GM18907 (cell line): Measurements from ENCODE around the gene TNRC6B.
"Not testable (repeated sequence)": the region's sequence is repeated elsewhere in the genome, so short reads cannot be mapped to it uniquely, and the experiment has no call there.

ENCODE experiments used
- ATAC-seq: cut with Tn5 transposase; IDR thresholded peaks from one replicate; pipeline ENCODE4 v1.9.1; 2021; ENCODE audit warnings: mild to moderate bottlenecking, moderate library complexity; ENCODE audit not compliant: unreplicated experiment

The TNRC6B gene

DNA sequence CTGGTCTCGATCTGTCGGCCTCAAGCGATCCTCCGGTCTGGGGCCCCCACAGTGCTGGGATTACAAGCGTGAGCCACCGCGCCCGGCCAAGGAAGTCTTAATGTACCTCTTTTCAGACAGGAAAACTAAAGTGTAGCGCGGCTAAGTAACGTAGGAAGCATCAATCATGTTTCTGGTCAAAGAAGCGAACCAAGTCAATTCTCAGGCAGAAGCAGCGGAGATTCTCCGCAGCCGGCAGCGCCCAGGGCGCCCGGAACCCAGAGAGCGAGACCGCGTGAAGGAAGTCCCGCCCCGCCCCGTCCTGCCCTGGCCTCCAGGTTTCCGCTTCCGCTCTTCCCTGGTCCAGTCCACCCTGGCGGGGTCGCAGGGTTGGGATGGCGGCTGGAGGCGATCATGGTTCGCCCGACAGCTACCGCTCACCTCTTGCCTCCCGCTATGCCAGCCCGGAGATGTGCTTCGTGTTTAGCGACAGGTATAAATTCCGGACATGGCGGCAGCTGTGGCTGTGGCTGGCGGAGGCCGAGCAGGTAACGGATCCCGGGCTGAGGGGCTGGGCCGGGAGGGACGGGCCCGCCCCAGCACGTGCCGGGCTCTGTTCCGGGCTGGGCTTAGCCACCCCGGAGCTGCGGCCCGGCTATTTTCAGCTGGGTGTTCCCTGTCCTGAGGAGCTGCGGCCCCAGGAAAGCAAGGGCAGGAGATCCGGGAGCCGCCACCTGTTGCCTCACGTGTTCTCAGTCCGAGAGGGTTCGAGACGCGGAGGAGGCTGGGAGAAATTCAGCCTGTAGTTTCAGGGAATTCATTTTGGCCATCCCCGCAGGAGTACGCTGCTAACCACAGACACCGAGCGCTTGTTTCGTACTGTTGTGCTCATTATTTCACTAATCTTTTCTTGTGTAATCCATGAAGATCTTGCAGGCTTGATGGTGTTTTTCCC is 168.7 kb downstream of the TNRC6B start, which contains the start of gene ADSL:
TSS of gene ADSL (plus strand) at position 316 of the 934 bp plus-strand sequence. CDS start at position 375, 59 bp downstream.
- peak; percentile 82 for ATAC-seq

DNA sequence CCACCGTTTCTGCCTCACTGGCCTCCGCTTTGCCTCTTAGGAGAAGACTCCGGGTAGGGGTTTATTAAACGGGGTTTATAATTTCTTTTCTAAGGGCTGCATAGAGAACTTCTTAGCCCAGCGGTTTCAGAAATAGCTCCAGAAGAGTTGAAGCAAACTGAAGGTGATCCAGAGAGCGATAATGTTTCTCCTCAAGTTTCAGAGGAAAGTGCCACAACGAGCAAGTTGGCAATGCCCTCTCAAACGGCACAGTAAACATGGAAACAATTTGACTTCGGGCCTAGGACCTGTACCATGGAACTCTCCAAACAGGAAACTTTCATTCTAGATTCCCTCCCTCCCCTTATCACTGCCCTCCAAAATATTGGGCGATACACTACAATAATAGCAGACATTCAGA is 169.6 kb downstream of the TNRC6B start:
- ATAC-seq: no peak

DNA sequence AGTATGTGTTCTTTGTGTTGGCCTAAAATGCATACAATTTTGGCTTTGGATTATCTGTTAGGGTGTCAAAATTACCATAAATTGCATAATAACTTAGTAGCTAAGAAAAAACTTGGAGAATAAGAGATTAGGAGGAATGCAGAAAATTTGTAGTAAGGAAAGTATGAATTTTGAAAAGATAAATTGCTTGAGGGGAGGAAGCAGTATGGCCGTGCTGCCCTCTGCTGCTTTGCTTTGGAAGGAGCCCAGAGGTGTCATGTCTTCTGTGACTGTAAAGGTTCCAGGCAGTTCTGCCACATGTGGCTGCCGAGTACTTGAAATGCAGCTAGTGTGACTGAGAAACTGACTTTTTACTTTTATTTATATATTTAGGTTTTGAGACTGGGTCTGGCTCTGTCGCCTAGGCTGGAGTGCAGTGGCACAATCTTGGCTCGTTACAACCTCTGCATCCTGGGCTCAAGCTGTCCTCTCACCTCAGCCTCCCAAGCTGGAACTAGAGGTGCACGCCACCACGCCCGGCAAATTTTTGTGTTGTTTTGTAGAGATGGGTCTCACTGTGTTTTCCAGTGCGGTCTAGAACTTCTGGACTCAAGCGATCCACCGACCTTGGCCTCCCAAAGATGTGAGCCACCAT is 170.4 kb downstream of the TNRC6B start:
- no peak for ATAC-seq

DNA sequence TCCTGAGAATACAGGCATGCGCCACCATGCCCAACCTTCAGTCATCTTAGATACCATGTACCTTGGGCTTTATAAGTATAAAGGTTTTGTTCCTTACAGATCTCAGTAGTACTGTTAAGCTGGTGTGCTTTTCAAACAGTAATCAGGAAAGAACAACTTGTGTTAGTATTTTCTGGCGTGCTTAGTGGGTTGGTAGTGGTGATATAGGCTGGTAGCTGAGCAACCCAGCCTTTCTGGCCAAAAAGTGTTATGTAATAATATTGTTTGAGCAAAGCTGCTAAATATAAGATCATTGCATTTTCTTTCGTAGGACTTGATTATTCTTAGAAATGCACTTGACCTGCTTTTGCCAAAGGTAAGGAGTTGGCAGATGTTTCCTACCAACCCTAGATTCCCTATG is 175.0 kb downstream of the TNRC6B start:
- ATAC-seq: no peak

DNA sequence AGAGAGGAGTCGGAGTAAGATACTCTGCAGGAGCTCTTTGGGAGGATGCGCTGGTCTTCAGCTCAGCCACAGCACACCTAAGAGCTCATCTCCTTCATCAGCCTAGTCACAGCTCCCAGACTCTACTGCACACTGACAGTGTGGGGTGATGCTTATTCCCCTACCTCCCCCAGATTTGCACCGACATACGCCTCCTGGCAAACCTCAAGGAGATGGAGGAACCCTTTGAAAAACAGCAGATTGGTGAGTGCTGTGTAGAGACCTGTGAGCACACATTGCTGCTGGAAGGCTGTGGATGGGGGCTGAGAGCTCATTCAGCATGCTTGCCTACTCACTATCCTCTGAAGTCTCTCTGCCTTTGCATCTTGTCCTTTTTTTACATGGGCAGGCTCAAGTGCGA is 183.4 kb downstream of the TNRC6B start:
- no peak for ATAC-seq

DNA sequence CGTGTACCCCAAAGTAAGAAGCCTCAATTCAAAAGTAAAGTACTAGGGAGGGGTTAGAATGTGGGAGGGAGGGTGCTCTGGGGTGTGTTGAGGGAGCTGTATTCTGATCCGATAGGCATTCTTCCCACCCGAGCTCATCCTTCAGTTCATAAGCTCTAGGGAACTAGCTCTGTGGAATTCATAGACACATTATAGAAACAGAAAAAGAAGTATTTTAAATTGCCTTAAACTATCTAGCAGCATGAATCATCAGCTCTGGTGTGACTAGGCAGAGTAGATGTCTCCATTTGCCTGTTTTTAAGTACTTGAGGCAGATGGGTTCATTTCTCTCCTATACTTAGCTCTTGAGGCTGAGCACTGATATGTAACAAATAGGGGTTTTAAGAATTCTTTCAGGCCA is 185.3 kb downstream of the TNRC6B start:
- ATAC-seq: no peak

DNA sequence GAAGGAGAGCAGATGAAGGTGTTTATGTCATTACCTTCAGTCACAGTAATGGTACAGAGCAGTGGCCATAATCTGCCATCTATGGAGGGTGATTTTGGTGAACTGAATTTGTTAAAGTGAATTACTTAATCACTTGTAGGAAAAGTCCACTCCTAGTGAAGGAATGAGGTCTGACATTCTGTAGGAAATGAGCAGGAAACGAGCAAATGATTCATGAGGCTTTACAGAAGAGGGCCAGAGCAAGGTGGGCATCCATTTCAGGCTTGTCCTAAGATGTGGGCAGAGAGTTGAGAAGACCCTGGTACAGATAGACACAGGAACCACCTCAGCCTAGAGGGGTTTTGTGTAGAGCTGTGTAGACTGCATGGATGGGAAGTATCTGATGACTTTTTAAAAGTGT is 186.7 kb downstream of the TNRC6B start:
- no peak for ATAC-seq

DNA sequence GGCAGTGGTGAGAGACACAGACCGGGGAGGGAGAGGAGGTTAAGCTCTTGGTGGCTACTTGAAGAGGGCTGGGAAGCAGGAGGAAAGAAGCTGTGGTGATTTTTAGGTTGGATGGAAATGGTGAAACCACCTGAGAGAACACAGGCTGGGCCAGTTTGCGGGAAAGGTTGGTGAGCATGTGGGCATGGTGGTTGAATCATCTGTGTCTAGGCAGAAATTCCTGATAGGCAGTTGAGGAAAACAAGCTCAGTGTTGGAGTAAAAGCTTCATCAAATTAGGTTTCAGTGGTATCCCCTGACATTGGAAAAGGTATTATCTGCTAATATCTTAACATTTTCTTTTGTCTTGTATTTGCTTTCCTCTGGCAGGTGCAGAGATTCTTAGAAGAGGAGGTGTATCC is 188.3 kb downstream of the TNRC6B start:
- ATAC-seq: no peak

DNA sequence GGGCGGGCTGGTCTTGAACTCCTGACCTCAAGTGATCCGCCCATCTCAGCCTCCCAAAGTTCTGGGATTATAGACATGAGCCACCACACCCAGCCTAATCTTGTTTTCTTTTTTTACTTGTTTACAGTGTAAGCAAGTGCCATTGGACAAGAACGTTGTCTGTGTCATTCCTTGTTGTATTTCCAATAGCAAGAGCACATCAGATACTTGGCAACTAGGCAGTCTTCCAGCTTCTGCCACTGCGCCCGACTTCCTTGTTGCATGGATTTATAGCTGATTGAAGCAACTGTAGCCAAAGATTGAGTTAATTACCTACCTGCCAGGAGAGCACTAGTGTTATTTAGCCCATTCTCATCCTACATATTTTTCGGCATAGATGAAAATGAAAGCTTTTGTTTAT is 189.6 kb downstream of the TNRC6B start:
- no peak for ATAC-seq

DNA sequence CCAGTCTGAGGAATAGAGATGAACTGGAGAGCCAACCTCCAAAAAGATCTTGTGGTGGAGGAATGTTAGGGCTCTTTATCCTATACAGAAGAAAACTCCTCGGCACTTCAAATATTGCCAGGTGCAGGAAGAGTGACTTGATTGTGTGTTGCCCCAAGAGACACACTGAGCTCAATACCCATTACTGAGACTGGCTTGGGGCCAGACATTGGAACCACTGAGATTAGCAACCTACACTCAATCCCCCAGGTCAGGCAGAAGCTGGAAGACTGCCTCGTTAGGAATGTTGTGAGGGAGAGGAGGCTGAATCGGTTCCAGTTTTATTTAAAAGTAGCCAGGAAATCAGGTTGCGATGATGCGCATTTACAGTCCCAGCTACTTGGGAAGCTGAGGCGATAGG is 190.3 kb downstream of the TNRC6B start:
- no peak for ATAC-seq

DNA sequence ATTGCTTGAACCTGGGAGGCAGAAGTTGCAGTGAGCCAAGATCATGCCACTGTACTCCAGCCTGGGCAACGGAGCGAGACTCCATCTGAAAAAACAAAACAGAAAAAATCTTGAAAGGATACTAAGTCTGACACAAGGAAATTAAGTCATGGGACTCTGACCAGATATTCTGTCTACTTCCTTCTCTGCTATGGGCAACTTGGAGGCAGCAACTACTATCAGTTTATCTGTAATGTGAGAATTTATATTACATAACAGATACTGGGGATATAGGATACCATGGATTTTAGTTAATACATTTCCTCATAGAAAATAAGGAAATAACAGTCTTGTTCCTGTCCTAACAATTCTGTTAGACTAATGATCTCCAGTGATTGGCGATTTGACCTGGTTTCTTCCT is 191.1 kb downstream of the TNRC6B start:
- no peak for ATAC-seq

DNA sequence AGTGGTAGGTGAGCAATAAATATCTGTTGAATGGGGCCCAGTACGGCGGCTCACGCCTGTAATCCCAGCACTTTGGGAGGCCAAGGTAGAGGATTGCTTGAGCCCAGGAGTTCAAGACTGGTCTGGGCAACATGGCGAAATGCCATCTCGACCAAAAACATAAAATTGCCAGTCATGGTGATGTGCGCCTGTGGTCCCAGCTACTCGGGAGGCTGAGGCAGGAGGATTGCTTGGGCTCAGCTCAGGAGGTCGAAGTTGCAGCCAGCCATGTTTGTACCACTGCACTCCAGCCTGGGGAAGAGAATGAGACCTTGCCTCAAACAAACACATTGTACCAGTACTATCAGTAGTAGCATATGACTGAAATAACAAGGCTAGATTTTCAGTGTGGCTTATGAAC is 196.8 kb downstream of the TNRC6B start:
- no peak for ATAC-seq

DNA sequence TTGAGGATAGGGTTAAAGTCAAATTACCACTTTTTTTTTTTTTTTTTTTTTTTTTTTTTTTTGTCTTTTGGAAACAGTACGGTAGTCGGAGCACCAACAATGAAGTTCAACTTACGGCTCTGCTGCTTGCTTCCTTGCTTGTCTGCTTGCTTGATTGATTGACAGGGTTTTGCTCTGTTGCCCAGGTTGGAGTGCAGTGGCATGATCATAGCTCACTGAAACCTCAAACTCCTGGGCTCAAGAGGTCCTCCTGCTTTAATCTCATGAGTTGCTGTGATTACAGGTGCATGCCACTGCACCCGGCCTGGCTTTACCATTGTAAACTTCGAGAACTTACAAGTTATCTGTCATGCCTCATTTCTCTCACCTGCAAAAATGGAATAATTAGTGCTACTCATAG is 198.4 kb downstream of the TNRC6B start:
- ATAC-seq: no peak

DNA sequence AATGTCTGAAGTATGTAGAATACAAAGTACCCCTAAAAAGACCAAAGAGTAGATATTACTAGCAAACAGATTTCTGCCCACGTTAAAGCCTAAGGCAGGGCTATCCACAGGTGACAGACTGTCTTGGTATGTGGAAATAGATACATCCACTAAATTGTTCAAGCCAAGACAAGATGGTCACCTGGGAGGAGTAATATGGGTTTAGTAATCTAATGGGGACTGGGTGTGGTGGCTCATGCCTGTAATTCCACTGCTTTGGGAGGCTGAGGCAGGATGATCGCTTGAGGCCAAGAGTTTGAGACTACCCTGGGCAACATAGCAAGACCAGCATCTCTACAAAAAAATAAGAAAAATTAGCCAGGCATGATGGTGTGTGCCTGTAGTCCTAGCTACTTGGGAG is 200.2 kb downstream of the TNRC6B start:
- no peak for ATAC-seq

DNA sequence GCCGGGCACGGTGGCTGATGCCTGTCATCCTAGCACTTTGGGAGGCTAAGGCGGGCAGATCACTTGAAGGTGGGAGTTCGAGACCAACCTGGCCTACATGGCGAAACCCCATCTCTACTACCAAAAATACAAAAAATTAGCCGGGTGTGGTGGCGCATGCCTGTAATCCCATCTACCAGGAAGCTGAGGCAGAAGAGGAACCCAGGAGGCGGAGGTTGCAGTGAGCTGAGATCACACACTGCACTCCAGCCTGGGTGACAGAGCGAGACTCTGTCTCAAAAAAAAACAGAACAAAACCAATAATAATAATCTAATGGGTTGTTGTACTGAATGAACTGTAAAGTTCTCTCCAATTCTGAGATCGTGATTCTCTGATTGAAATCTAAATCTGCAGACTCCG is 200.7 kb downstream of the TNRC6B start:
- not testable (repeated sequence) for ATAC-seq

DNA sequence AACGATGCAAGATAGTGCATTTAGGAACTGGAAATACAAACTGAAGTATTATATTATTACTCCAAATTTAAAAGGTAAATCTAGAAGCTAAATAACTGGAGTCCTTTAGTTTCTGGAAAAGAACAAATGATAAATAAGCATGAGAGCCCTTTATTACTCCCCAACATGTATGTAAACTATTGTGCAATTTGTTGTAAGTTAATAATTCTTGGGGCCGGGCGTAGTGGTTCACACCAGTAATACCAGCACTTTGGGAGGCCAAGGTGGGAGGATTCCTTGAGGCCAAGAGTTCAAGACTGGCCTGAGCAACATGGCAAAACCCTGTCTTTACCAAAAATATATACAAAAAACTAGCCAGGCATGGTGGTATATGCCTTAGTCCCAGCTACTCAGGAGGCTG is 203.7 kb downstream of the TNRC6B start:
- ATAC-seq: no peak

DNA sequence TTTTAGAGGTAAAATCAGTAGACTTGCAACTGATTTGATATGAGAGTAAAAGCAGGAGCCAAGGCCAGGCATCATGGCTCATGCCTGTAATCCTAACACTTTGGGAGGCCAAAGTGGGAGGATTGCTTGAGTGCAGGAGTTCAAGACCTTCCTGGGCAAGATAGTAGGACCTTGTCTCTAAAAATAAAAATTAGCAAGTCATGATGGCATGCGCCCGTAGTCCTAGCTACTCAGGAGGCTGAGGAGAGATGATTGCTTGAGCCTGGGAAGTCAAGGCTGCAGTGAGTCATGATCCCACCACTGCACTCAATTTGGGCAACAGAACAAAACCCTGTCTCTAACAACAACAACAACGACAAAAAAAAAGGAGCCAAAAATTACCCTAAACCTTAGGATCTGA is 206.2 kb downstream of the TNRC6B start:
- ATAC-seq: no peak

DNA sequence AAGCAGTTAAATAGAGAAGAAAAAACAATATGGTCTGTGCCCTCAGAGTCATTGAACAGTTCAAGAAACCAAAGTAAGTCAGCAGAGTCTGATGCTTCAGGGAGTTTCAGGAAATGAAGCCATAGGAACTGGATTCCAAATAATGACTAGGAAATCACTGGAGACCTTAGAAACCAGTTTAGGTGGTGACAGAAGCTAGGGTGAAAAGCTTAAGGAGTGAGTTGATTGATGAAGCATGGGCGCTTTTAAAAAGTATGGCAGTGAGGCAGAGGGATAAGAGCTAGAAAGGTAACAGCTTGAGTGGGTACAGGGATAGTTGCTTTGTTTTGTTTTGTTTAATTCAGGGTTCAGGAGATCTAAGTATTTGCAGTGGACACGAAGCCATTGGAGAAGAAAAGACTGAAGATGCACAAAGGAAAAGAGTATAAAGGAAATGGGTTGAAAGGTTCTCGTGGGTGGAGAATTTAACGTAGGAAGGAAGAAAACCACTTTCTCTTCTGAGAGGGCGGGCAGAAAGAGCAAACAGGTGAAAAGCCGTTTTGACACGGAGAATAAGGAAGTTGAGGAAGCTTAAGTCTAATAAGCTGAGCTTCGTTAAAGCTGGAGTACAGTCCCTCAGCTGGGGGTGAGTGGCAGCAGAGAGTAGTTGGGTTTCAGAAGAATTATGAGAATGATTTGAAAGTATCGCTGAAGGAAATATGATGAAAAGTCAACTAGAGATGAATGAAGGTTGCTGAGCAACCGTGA is 207.5 kb downstream of the TNRC6B start:
- ATAC-seq: no peak
